Smooth muscle cell (in vitro differentiated cells): ENCODE data around the gene LY6G5B. TPM values are rescaled to one million over a fixed set of nuclear protein-coding genes. Genes with fewer than 3 reads are reported as not detected.
A peak's percentile ranks its signal among the peaks of the same experiment; 100 is the strongest.

Experiments
- DNase-seq: peaks from one replicate; lab custom pipeline; 2025; ENCODE audit not compliant: unreplicated experiment; lab: John Stamatoyannopoulos, UW
- H2AFZ ChIP-seq: fragments of 200-600 bp; sonication (generic); 2 replicates; pipeline ENCODE4 v1.6.0; 2016; ENCODE audit warnings: antibody characterized with exemption, low read depth, mild to moderate bottlenecking
- H3F3A ChIP-seq: fragments of 200-600 bp; sonication (generic); 2 replicates; pipeline ENCODE4 v1.6.0; 2017; ENCODE audit warnings: antibody characterized with exemption, low read depth
- H3K27ac ChIP-seq: fragments of 200-600 bp; sonication (generic); 2 replicates; pipeline ENCODE4 v1.5.1; 2016; ENCODE audit warnings: low read depth, mild to moderate bottlenecking
- H3K27me3 ChIP-seq: fragments of 200-600 bp; sonication (generic); 2 replicates; pipeline ENCODE4 v1.6.1; 2016; ENCODE audit warnings: low read depth, mild to moderate bottlenecking
- H3K36me3 ChIP-seq: fragments of 200-600 bp; sonication (generic); 2 replicates; pipeline ENCODE4 v1.5.1; 2016; ENCODE audit warnings: low read depth
- H3K4me1 ChIP-seq: fragments of 200-600 bp; sonication (generic); 2 replicates; pipeline ENCODE4 v1.5.1; 2016; ENCODE audit warnings: low read depth
- H3K4me2 ChIP-seq: fragments of 200-600 bp; sonication (generic); 2 replicates; pipeline ENCODE4 v1.6.0; 2016; ENCODE audit warnings: mild to moderate bottlenecking
- H3K4me3 ChIP-seq: fragments of 200-600 bp; sonication (generic); 2 replicates; pipeline ENCODE4 v1.5.1; 2016; ENCODE audit warnings: mild to moderate bottlenecking
- H3K79me2 ChIP-seq: fragments of 200-600 bp; sonication (generic); 2 replicates; pipeline ENCODE4 v1.6.0; 2016; ENCODE audit warnings: low read depth, mild to moderate bottlenecking
- H3K9ac ChIP-seq: fragments of 200-600 bp; sonication (generic); 2 replicates; pipeline ENCODE4 v1.6.0; 2016; ENCODE audit warnings: low read depth
- H3K9me3 ChIP-seq: fragments of 200-600 bp; sonication (generic); replicated peaks from 2 replicates; pipeline ENCODE4 v1.5.1; 2016; ENCODE audit warnings: low read depth
- H4K20me1 ChIP-seq: fragments of 200-600 bp; sonication (generic); 2 replicates; pipeline ENCODE4 v1.6.0; 2016; ENCODE audit warnings: low read depth
- WGBS: methylation state at CpG from one replicate; pipeline ENCODE4 v1.1.7; 2016; ENCODE audit warnings: low lambda C conversion rate; 5-methylcytosine and 5-hydroxymethylcytosine counted together
- polyA plus RNA-seq: library from polyadenylated mRNA; unstranded; fragments of >200 nt; fragmentation: Nextera tagmentation; extraction: Ambion mirVana; gene quantifications from 2 replicates; pipeline ENCODE4 v1.2.1, GENCODE V29; 2016
- total RNA-seq: library from RNA; depleted of rRNA; stranded (reverse); fragments of >200 nt; gene quantifications from 2 replicates; pipeline ENCODE4 v1.2.3, GENCODE V29; 2014
- TF ChIP-seq, protein P1 (sequence below): fragments of 200-600 bp; sonication (generic); IDR thresholded peaks from 2 replicates; pipeline ENCODE4 v1.5.1; 2017; ENCODE audit warnings: borderline replicate concordance, mild to moderate bottlenecking, antibody characterized with exemption; ENCODE audit not compliant: insufficient read depth, poor library complexity, severe bottlenecking

Gene LY6G5B
- total and polyA plus RNA-seq, 2 experiments from 2014 or later: 1.5 to 5.6 TPM

DNA sequence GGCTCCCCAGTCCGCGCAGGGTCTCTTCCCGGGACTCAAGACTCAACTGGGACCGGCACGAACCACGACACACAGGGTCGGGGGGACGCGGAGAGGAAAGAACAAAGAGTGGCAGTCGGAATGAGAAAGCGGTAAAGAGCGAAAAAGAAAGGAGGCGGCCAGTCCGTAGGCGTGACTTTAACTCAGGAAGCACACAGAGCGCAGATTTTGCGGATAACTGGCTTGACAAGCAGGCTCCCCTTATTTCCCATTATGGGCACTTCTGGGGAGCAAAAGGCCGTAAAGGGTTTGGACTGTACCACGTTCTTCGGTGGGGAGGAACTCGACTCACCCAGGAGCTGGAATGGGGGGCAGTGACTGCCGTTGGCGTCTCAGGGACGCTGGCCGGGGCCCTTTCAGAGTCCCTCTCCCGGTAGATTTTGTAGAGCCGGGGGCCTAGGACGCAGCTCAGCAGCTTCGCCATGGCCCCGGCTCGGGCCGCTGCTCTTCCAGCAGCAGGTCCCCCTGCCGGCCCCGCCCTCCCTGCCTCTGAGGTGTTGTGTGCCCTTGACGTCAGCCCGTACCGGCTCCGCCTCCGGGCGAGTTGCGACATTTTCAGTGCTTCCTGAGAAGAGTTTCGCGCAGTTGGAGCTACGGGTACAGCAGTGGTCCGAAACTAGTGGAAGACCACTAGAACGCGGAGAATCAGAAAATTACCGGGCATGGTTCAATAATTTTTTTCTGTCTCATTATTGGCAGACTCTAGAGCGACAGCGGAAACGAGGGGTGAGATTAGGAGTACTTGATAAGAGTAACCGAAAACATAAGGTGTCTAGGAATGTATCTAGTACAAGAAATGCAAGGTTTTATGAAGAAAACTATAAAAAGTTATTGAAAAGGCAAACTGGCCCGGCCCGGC is 33.3 kb downstream of the LY6G5B start, which contains the start of gene ABHD16A:
Gene ABHD16A, minus strand, starts transcription at position 506 of the 898 bp plus-strand sequence. Its CDS starts 43 bp downstream, at position 463.
- H3K4me1 ChIP-seq: peaks cover 10% of the 10 kb centered on the region
- peak within 1 kb of the TSS; percentile 82 for H2AFZ ChIP-seq
- peak within 1 kb of the TSS; percentile 86 for H3K4me2 ChIP-seq
- TF ChIP-seq, protein P1, sequence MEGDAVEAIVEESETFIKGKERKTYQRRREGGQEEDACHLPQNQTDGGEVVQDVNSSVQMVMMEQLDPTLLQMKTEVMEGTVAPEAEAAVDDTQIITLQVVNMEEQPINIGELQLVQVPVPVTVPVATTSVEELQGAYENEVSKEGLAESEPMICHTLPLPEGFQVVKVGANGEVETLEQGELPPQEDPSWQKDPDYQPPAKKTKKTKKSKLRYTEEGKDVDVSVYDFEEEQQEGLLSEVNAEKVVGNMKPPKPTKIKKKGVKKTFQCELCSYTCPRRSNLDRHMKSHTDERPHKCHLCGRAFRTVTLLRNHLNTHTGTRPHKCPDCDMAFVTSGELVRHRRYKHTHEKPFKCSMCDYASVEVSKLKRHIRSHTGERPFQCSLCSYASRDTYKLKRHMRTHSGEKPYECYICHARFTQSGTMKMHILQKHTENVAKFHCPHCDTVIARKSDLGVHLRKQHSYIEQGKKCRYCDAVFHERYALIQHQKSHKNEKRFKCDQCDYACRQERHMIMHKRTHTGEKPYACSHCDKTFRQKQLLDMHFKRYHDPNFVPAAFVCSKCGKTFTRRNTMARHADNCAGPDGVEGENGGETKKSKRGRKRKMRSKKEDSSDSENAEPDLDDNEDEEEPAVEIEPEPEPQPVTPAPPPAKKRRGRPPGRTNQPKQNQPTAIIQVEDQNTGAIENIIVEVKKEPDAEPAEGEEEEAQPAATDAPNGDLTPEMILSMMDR: no peak
- peak within 1 kb of the TSS; percentile 90 for H3K9ac ChIP-seq
- H3K9me3 ChIP-seq: no peaks in the 10 kb centered on the region
- H3K79me2 ChIP-seq: peaks cover 27% of the 10 kb centered on the region
- H3K36me3 ChIP-seq: no peaks in the 10 kb centered on the region
- H3K4me3 ChIP-seq: peak within 1 kb of the TSS; percentile 71
- H3K27me3 ChIP-seq: no peaks in the 10 kb centered on the region
- WGBS: 2% methylated on average over 54 of the region's 54 CpGs
- peak within 1 kb of the TSS; percentile 81 for H3K27ac ChIP-seq
- peak; percentile 82 for DNase-seq
- no peaks in the 10 kb centered on the region for H3F3A ChIP-seq
- H4K20me1 ChIP-seq: peaks cover 5% of the 10 kb centered on the region

DNA sequence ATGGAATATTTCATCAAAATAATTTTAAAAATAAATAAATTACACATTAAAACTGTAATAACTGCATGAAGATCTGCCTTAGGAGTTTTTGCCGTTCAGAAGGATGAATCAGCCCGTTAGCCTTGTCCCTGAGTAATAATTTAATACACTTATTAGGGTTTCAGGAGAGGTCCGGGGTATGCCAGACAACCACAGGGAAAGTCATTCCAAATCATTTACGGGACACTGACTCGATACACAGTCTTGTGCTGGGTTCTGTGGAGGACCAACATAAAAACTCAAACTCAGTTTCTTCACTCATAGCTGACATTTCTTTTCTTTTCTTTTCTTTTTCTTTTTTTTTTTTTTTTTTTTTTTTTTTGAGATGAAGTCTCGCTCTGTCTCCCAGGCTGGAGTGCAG is 36.2 kb downstream of the LY6G5B start:
- H4K20me1 ChIP-seq: peaks cover 4% of the 10 kb centered on the region
- no peak overlapping the region for H3K4me3 ChIP-seq
- H3K27me3 ChIP-seq: no peaks in the 10 kb centered on the region
- no peak for DNase-seq
- H3K36me3 ChIP-seq: no peaks in the 10 kb centered on the region
- peaks cover 10% of the 10 kb centered on the region for H3K4me1 ChIP-seq
- peaks cover 20% of the 10 kb centered on the region for H3K79me2 ChIP-seq
- H3K4me2 ChIP-seq: no peak overlapping the region
- no peak overlapping the region for H2AFZ ChIP-seq
- H3K27ac ChIP-seq: no peak overlapping the region
- H3K9me3 ChIP-seq: no peaks in the 10 kb centered on the region
- 89% methylated on average over 6 of the region's 6 CpGs for WGBS
- H3F3A ChIP-seq: no peaks in the 10 kb centered on the region
- no peak overlapping the region for H3K9ac ChIP-seq
- TF ChIP-seq, protein P1: no peak

DNA sequence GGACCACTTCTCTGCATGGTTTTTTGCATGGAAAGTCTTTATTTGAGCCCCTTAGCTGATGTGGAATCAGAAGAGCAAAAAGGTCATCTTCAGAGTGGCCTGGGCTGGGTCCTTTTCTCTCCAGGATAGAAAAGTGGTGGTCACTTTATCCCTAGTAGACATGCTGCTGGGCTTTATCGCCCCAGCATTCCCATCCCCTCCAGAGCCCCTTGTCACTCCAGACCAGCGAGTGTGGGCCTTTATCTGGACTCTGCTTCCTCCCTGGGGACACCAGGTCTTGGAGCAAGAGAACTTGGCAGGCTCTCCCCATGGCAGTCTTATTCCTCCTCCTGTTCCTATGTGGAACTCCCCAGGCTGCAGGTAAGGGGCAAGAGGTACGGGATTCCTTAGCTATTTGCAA is 36.8 kb downstream of the LY6G5B start, which contains the start of gene LY6G6F:
Gene LY6G6F, plus strand, starts transcription at position 268 of the 400 bp plus-strand sequence. Its CDS starts 41 bp downstream, at position 309.
- 68% methylated on average over 3 of the region's 3 CpGs for WGBS
- no peaks in the 10 kb centered on the region for H4K20me1 ChIP-seq
- DNase-seq: no peak
- H3K79me2 ChIP-seq: peaks cover 13% of the 10 kb centered on the region
- no peak within 1 kb of the TSS for H3K4me3 ChIP-seq
- no peak within 1 kb of the TSS for H3K9ac ChIP-seq
- no peak within 1 kb of the TSS for H2AFZ ChIP-seq
- no peaks in the 10 kb centered on the region for H3K9me3 ChIP-seq
- no peaks in the 10 kb centered on the region for H3K36me3 ChIP-seq
- peaks cover 8% of the 10 kb centered on the region for H3K4me1 ChIP-seq
- H3F3A ChIP-seq: no peaks in the 10 kb centered on the region
- H3K27ac ChIP-seq: no peak within 1 kb of the TSS
- H3K4me2 ChIP-seq: no peak within 1 kb of the TSS
- no peaks in the 10 kb centered on the region for H3K27me3 ChIP-seq
- TF ChIP-seq, protein P1: no peak

DNA sequence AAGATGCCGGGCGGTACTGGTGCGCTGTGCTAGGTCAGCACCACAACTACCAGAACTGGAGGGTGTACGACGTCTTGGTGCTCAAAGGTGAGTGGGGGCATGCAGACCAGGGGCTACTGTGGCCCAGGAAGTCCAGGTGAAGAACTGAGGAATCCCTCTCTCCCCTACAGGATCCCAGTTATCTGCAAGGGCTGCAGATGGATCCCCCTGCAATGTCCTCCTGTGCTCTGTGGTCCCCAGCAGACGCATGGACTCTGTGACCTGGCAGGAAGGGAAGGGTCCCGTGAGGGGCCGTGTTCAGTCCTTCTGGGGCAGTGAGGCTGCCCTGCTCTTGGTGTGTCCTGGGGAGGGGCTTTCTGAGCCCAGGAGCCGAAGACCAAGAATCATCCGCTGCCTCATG is 37.9 kb downstream of the LY6G5B start:
- no peak for DNase-seq
- Histone ChIP-seq H3K9me3 (no peaks in the 10 kb centered on the region), H3K4me3 (no peak overlapping the region), H3K4me2 (no peak overlapping the region), H3K36me3 (no peaks in the 10 kb centered on the region), H2AFZ (no peak overlapping the region), H3K27ac (no peak overlapping the region), H4K20me1 (no peaks in the 10 kb centered on the region), H3K27me3 (no peaks in the 10 kb centered on the region), H3K9ac (no peak overlapping the region), H3K4me1 (no peaks in the 10 kb centered on the region), H3K79me2 (peaks cover 2% of the 10 kb centered on the region), H3F3A (no peaks in the 10 kb centered on the region)
- TF ChIP-seq, protein P1: no peak
- WGBS: 98% methylated on average over 10 of the region's 10 CpGs
